Erythroblast (primary cell): ENCODE results near the gene HPN.
"Not testable (repeated sequence)": the region's sequence is repeated elsewhere in the genome, so short reads cannot be mapped to it uniquely, and the experiment has no call there.

Experiments used
- DNase-seq, 2 experiments: peaks; one replicate each; lab custom pipeline; 2025; lab: John Stamatoyannopoulos, UW
- GATA1 ChIP-seq: IDR thresholded peaks from 2 replicates; pipeline ENCODE4 v1.6.1; 2011; ENCODE audit warnings: low read depth, mild to moderate bottlenecking, control low read depth, low read length, moderate library complexity
- POLR2A ChIP-seq: IDR thresholded peaks from 2 replicates; pipeline ENCODE4 v1.6.1; 2011; ENCODE audit warnings: mild to moderate bottlenecking, low read length

HPN gene

GRCh38 chr19:35093941-35094647 lies 52.6 kb downstream of the HPN start:
- DNase-seq, result no peak
- no peak for TF ChIP-seq GATA1
- no peak for TF ChIP-seq POLR2A

GRCh38 chr19:35094656-35095055 lies 53.1 kb downstream of the HPN start:
- DNase-seq, result no peak
- TF ChIP-seq POLR2A (no peak), GATA1 (no peak)

DNA sequence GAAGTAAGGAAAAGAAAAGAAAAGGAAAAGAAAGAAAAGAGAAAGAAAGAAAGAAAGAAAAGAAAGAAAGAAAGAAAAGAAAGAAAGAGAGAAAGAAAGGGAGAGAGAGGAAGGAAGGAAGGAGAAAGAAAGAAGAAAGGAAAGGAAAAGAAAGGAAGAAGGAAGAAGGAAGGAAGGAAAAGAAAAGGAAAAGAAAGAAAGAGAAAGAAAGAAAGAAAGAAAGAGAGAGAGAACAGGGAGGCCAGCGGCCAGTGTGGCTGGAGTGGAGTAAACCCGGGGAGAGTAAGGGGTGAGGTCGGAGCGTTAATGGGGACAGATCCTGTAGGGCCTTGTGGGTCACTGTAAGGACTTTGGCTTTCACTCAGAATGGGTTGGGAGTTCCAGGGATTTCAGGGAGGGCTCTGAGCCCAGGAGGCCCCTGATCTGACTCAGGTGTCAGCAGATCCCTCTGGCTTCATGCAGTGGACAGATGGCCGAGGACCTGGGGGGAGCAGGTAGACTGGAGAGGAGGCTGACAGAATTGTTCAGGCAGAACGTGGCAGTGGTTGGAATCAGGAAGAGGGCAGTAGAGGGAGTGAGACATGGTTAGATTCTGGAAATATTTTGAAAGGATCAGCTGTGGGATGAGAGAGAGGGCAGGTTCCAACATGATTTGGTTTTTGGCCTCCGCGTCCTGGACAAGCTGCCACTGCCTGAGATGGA lies 54.3 kb downstream of the HPN start:
- no peak for DNase-seq
- no peak for TF ChIP-seq POLR2A
- TF ChIP-seq GATA1, result no peak

DNA sequence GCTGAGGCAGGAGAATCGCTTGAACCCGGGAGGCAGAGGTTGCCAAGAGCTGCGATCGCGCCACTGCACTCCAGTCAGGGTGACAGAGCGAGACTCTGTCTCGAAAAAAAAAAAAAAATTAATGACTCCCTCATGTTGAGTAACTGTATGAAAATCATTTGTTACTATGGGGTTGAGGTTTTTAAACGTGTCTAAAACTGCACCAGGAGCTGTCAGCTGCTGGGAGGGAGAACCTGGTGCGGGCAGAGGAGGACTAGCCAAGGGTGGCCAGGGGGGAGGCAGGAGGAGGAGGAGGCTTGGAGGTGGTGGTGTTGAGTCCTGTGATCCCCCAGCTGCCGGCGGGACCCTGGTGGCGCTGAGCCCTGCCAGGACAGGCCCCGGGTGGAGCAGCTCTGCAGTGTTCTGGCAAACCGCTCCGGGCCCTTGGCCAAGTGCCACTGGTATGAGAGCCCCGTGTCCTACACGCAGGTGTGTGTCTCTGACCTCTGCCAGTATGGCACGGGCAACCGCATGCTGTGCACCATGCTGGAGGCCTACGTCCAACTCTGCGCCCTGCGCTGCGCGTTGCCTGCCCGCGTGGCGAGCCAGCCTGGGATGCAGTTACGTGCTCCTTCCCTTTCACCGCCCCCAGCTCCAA lies 57.0 kb downstream of the HPN start:
- TF ChIP-seq GATA1 (no peak), POLR2A (no peak)
- DNase-seq, result no peak

DNA sequence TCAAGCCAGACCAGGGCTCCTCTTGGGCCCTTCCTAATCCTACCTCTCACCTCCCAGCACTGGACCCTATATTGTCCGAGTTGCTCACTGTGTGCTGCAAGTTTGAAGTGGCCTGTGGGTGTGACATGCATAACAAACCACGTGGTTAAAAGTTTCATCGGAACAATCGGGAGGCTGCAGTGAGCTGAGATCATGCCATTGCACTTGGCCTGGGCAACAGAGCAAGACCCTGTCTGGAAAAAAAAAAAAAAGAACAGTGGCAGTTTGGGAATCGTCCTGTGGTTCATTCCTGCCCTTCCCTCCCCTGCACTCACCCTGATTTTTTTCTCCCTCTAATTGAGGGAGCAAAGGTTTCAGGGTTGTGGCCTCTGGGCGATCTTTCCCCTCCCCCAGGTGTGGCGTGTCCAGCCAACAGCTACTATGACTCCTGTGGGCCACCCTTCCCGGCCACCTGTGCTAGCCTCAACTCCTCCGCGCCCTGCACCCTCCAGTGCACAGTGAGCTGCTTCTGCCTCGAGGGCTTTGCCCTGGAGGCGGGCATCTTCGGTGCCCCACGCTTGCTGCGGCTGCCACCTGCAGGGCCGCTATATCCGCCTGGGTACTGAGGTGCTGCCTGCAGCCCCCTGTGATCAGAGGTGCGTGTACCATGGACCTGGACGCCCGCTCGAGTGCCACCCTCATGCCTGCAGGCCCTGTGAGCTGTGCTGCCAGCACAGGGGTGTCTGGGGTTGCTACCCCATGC lies 57.8 kb downstream of the HPN start:
- DNase-seq, result no peak
- TF ChIP-seq GATA1 (no peak), POLR2A (no peak)

GRCh38 chr19:35099897-35100275 lies 58.4 kb downstream of the HPN start:
- DNase-seq, result no peak
- no peak for TF ChIP-seq POLR2A
- no peak for TF ChIP-seq GATA1

DNA sequence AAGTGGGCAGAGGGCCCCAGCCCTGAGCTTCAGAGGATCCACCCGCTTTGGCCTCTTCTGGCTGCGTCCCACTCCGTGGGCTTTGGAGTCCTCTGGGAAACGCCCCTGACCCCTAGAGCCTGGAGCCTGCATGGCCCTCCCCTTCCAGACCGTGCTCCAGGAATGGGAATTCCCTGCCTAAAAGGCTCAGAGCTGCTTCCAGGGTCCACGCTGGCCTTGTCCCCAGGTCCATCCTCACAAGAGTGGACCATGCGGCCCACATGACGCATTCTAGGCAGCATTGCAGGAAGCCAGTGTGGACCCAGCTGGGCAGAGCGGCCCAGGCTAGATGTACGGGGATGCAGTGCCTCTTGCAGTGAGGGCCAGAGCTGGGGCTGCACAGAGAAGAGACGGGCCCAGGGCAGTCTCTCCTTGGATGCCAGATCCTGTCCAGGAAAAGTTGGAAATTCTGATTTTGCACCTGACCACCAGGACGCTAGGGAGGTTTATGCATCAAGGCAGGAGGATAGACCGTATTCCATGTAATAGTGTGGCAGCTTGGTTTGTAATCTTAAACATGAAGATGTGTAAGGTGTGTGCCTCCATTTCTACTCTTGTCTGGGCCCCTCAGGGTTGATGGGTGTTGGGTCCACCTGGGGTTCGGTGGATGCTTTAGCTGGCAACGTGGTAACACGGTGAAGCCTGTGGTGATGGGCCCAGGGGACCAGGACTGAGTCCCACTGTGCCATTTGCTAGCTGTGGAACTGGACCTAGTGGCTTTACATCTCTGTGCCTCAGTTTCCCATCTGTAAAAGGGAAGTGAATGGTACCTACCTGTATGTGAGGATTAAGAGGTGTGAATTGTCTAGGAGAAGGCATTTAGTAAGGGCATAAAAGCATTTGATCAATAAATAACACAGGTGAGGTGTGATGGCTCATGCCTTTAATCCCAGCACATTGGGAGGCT lies 59.3 kb downstream of the HPN start:
- no peak for TF ChIP-seq GATA1
- no peak for TF ChIP-seq POLR2A
- no peak for DNase-seq

DNA sequence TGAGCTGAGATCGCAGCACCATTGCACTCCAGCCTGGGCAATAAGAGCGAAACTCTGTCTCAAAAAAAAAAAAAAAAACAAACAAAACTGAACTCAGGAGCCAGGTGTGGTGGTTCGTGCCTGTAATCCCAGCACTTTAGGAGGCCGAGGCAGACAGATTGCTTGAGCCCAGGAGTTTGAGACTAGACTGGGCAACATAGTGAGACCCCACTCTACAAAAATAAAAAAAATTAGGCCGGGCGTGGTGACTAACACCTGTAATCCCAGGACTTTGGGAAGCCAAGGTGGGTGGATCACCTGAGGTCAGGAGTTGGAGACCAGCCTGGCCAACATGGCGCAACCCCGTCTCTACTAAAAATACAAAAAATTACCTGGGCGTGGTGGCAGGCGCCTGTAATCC lies 60.4 kb downstream of the HPN start:
- not testable (repeated sequence) for DNase-seq

DNA sequence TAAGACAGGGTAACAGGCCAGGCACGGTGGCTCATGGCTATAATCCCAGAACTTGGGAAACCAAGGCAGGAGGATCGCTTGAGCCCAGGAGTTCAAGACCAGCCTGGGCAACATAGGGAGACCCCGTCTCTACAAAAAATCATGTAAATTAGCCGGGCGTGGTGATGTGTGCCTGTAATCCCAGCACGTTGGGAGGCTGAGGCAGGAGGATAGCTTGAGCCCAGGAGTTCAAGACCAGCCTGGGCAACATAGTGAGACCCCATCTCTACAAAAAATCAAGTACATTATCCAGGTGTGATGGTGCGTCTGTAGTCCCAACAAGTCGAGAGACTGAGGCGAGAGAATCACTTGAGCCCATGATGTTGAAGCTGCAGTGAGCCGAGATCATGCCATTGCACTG lies 62.1 kb downstream of the HPN start:
- DNase-seq, result not testable (repeated sequence)

- TF ChIP-seq POLR2A, result no peak
- TF ChIP-seq GATA1, result no peak
- DNase-seq, result no peak
These were observed 62.8 kb downstream of the HPN start for GRCh38 chr19:35104361-35104760.

GRCh38 chr19:35105047-35105410 lies 63.5 kb downstream of the HPN start:
- no peak for TF ChIP-seq GATA1
- no peak for TF ChIP-seq POLR2A
- DNase-seq, result no peak

DNA sequence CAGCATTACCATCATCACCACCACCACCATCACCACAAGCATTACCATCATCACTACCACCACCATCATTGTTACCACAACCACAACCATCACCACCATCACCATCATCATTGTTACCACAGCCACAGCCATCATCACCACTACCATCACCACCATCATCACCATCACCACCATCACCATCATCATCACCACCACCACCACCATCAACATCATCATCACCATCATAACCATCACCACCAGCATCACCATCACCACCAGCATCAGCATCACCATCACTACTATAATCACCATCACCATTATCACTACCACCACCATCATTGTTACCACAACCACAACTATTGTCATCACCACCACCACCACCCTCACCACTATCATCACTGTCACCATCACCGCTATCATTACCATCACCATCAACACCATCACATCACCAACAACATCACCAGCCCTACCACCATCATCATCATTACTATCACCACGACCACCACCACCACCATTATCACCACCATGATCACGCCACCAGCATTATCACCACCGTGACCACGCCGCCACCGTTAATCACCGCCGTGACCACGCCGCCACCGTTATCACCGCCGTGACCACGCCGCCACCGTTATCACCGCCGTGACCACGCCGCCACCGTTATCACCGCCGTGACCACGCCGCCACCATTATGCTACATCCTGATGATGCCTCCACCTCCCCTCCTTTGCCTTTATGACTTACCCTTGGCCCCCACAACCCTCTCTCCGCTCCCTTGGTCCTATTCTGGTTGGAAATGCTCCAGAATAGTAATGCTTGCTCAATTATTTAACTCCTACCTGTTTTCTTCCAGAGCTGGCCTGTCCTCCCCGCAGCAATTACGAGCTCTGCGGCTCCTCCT lies 64.1 kb downstream of the HPN start:
- DNase-seq, result peak in 1 of 2 experiments; percentile 13
- TF ChIP-seq POLR2A, result no peak
- no peak for TF ChIP-seq GATA1

- no peak for DNase-seq
- TF ChIP-seq POLR2A, result no peak
- no peak for TF ChIP-seq GATA1
These were observed 64.7 kb downstream of the HPN start for GRCh38 chr19:35106291-35106583.
